Ascending aorta (tissue), 2 donors: ENCODE data around the gene CBARP. TPM values are rescaled to one million over a fixed set of nuclear protein-coding genes. Genes with fewer than 3 reads are reported as not detected.
"Not testable (repeated sequence)": the region's sequence is repeated elsewhere in the genome, so short reads cannot be mapped to it uniquely, and the experiment has no call there.

Experiments
- DNase-seq, 2 donors: peaks; one replicate each; pipeline ENCODE4 v3.0.0-alpha.2; 2019; ENCODE audit warnings: low spot score in 2 of 2
- H3K27ac ChIP-seq, 2 donors: fragments of 200-600 bp; sonication (generic); one replicate each; pipeline ENCODE4 v1.5.1; 2016 to 2017; ENCODE audit warnings: mild to moderate bottlenecking in 1 of 2
- H3K27me3 ChIP-seq: fragments of 200-600 bp; sonication (generic); one replicate; pipeline ENCODE4 v1.5.1; 2017
- H3K36me3 ChIP-seq, 2 donors: fragments of 200-600 bp; sonication (generic); one replicate each; pipeline ENCODE4 v1.5.1; 2016
- H3K4me1 ChIP-seq, 2 donors: fragments of 200-600 bp; sonication (generic); one replicate each; pipeline ENCODE4 v1.5.1; 2016 to 2017; ENCODE audit warnings: mild to moderate bottlenecking in 1 of 2
- H3K4me3 ChIP-seq, 2 donors: fragments of 200-600 bp; sonication (generic); one replicate each; pipeline ENCODE4 v1.5.1; 2016 to 2017; ENCODE audit warnings: mild to moderate bottlenecking in 1 of 2
- H3K9me3 ChIP-seq, 2 donors: fragments of 200-600 bp; sonication (generic); one replicate each; pipeline ENCODE4 v1.5.1; 2016
- intact Hi-C: fragments of 100-400 bp; cut with DNase I; formaldehyde crosslinking; loops from one replicate; pipeline ENCODE4 v1.15.1; 2023
- total RNA-seq: library from RNA; depleted of rRNA; stranded (reverse); fragments of >200 nt; gene quantifications from one replicate; pipeline ENCODE4 v1.1.0, GENCODE V29; 2016
- TF ChIP-seq, protein P1 (sequence below), 3 experiments: fragments of 200-600 bp in 2 of 3; fragments of 450-650 bp in 1 of 3; sonication (generic) in 2 of 3; IDR thresholded peaks; one replicate each; pipeline ENCODE4 v1.5.1; 2016 to 2019; ENCODE audit warnings: antibody characterized with exemption in 3 of 3, mild to moderate bottlenecking in 1 of 3, moderate library complexity in 1 of 3

Gene CBARP
- total RNA-seq, 1 donor from 2014 or later, result 1.9 TPM

DNA sequence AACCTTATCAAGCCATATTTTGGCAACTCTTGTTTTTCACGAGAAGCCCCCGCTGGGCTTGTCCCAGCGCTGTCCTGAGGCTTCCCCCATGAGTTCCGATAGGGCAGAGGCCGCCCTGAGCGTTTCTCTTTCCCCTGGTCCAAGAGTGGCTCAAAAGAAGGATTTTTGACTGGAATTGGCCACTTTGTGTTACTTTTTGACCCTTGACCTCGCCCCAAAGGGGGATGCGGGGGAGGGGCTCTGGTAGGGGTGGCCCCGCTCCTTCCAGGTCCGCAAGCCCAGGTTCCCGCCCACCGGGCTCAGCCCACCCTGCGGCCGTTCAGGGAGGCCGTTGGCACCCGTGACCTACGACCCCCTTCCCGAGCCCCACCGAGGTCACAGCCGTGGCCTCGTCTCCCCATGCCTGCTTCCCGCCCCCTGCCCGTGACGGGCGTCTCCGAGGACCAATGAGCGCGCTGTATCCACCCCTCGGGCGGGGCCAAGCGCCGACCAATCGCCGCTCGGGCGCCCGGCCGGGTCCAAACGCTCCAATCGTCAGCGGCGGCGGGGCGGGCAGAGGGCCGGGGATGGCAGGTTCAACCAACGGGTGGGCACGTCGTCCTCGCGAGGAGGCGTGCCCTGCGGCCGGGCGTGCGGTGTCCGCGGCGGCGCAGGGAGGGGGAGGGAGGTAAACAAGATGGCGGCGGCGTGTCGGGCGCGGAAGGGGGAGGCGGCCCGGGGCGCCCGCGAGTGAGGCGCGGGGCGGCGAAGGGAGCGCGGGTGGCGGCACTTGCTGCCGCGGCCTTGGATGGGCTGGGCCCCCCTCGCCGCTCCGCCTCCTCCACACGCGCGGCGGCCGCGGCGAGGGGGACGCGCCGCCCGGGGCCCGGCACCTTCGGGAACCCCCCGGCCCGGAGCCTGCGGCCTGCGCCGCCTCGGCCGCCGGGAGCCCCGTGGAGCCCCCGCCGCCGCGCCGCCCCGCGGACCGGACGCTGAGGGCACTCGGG is 32.4 kb downstream of the CBARP start, which contains the start of gene STK11:
Gene STK11 (plus strand): TSS at position 665 of the 986 bp plus-strand sequence. CDS start 1,136 bp downstream, outside the sequence.
- peaks cover 9 to 26% of the 10 kb centered on the region in 2 donors for H3K4me1 ChIP-seq
- H3K36me3 ChIP-seq, result peaks cover 0 to 3% of the 10 kb centered on the region in 2 donors
- DNase-seq, result peak; percentile 95 to 99
- TF ChIP-seq, protein P1, sequence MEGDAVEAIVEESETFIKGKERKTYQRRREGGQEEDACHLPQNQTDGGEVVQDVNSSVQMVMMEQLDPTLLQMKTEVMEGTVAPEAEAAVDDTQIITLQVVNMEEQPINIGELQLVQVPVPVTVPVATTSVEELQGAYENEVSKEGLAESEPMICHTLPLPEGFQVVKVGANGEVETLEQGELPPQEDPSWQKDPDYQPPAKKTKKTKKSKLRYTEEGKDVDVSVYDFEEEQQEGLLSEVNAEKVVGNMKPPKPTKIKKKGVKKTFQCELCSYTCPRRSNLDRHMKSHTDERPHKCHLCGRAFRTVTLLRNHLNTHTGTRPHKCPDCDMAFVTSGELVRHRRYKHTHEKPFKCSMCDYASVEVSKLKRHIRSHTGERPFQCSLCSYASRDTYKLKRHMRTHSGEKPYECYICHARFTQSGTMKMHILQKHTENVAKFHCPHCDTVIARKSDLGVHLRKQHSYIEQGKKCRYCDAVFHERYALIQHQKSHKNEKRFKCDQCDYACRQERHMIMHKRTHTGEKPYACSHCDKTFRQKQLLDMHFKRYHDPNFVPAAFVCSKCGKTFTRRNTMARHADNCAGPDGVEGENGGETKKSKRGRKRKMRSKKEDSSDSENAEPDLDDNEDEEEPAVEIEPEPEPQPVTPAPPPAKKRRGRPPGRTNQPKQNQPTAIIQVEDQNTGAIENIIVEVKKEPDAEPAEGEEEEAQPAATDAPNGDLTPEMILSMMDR (IDR thresholded peaks at IDR 0.05), result no peak
- peak within 1 kb of the TSS; percentile 71 to 95 for H3K4me3 ChIP-seq
- H3K27me3 ChIP-seq, result no peaks in the 10 kb centered on the region
- peak within 1 kb of the TSS; percentile 80 to 84 for H3K27ac ChIP-seq
- intact Hi-C loops, result loop anchor here (1.0 kb wide), 1 partner anchor 33 kb away; the partner anchor contains the start of gene CBARP
- no peaks in the 10 kb centered on the region for H3K9me3 ChIP-seq

DNA sequence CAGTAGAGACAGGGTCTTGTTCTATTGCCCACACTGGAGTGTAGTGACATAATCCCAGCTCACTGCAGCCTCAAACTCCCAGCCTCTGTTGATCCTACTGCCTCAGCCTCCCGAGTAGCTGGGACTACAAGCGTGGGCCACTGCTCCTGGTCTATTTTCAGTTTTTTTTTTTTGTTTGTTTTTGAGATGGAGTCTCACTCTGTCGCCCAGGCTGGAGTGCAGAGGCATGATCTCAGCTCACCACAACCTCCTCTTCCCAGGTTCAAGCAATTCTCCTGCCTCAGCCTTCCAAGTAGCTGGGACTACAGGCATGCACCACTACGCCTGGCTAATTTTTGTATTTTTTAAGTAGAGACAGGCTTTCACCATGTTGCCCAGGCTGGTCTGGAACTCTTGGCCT is 37.2 kb downstream of the CBARP start:
- H3K4me3 ChIP-seq, H3K4me1 ChIP-seq, H3K9me3 ChIP-seq, DNase-seq, H3K36me3 ChIP-seq, H3K27ac ChIP-seq, H3K27me3 ChIP-seq, intact Hi-C loops: not testable (repeated sequence)

DNA sequence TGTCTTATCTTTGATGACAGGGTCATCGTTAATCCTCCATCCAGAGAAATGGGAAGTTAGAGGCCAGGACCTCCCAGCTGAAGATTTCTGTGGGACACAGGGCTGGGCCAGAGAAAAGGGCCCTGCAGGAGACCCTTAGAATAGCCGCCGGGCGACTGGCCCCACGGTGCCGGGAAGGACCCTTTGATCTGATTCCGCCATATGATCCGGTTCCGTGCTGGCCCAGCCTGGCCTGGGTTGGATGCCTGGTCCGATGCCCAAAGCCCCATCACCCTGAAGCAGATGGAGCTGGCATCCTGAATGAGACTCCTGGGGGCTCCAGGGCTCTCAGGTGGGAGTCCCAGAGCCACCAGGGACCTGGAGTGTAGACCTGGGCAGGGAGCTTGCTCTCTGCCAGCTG is 38.3 kb downstream of the CBARP start:
- Histone ChIP-seq H3K9me3 (no peaks in the 10 kb centered on the region), H3K36me3 (no peaks in the 10 kb centered on the region), H3K4me3 (no peak overlapping the region), H3K27me3 (no peaks in the 10 kb centered on the region), H3K4me1 (no peaks in the 10 kb centered on the region), H3K27ac (no peak overlapping the region)
- DNase-seq, result no peak
- TF ChIP-seq, protein P1 (IDR thresholded peaks at IDR 0.05), result no peak
- intact Hi-C loops, result no loop called here

DNA sequence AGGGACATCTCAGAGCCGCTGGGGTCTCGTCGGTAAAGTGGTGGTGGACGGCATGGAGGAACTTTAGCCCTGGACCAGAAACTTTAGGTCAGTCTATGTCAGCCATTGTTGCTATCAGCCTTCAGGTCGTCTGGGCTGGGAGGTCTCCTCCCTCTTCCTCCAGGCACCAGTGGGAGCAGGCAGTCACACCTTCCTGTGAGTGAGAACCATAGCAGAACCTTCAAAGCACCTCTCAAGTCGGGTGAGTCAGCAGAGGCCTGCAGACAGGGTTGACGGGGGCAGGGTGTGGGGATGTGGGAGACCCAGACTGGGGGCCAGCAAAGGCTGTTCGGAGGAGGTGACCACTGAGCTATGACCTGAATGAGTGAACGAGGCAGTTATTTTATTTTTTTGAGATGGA is 48.4 kb downstream of the CBARP start:
- H3K27me3 ChIP-seq, result no peaks in the 10 kb centered on the region
- no peak overlapping the region for H3K4me3 ChIP-seq
- H3K4me1 ChIP-seq, result peaks cover 0 to 3% of the 10 kb centered on the region in 2 donors
- H3K36me3 ChIP-seq, result no peaks in the 10 kb centered on the region
- H3K9me3 ChIP-seq, result no peaks in the 10 kb centered on the region
- TF ChIP-seq, protein P1 (IDR thresholded peaks at IDR 0.05), result no peak
- no peak overlapping the region for H3K27ac ChIP-seq
- intact Hi-C loops, result no loop called here
- no peak for DNase-seq

DNA sequence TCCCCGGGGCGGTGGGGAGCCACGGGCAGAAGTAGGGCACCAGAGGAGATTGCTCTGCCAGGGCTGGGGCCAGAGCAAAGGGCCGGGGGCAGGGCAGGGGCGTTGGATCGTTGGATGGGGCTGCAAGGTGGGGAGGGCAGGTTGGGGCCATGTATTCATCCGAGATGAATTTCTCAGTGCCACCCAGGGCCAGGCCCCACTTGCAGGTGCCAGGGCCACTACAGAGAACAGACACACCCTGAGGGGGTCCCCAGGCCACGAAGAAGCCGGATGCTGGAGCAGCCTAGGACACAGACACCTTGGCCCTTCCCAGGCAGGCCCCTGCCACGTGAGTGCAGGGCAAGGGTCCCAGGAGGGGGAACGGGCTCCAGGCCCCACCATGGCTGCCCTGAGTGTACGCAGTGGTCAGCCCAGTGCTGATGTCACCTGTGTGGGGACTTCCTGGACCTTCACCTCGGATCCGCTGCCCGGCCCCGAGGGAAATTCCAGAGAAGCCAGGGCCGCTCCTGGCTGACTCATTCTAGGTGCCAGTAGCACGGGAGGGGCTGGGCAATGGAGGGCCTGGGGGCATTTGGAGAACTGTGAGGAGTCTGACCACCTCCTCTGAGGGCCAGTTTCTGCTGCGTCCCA is 54.1 kb downstream of the CBARP start:
- intact Hi-C loops, result no loop called here
- Histone ChIP-seq H3K9me3 (no peaks in the 10 kb centered on the region), H3K27me3 (no peaks in the 10 kb centered on the region), H3K27ac (no peak overlapping the region), H3K36me3 (no peaks in the 10 kb centered on the region), H3K4me3 (no peak overlapping the region), H3K4me1 (peaks cover 0 to 7% of the 10 kb centered on the region in 2 donors)
- TF ChIP-seq, protein P1 (IDR thresholded peaks at IDR 0.05), result no peak
- DNase-seq, result no peak

DNA sequence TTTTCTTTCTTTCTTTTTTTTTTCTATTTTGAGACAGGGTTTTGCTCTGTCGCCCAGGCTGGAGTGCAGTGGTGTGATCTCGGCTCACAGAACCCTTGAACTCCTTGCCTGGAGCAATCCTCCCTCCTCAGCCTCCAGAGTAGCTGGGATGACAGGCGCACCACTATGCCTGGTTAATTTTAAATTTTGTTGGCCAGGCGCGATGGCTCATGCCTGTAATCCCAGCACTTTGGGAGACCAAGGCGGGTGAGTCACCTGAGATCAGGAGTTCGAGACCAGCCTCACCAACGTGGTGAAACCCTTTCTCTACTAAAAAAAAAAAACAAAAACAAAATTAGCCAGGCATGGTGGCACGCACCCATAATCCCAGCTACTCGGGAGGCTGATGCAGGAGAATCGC is 55.1 kb downstream of the CBARP start:
- Histone ChIP-seq H3K4me1 (peaks cover 0 to 10% of the 10 kb centered on the region in 2 donors), H3K36me3 (no peaks in the 10 kb centered on the region), H3K27me3 (no peaks in the 10 kb centered on the region), H3K9me3 (no peaks in the 10 kb centered on the region), H3K27ac (no peak overlapping the region), H3K4me3 (no peak overlapping the region)
- no peak for DNase-seq
- intact Hi-C loops, result no loop called here
- TF ChIP-seq, protein P1 (IDR thresholded peaks at IDR 0.05), result no peak
